ENCODE results near the gene CSF3R.
A peak's percentile ranks its signal among the peaks of the same experiment; 100 is the strongest.

The CSF3R gene

GRCh38 chr1:36486439-36487335 is 4.0 kb upstream of the CSF3R start:
- Histone ChIP-seq H2BK5ac (ENCODE audit: low read depth, low read length, poor library complexity, severe bottlenecking) (no peak overlapping the region), H3K4me2 (ENCODE audit: low read length, poor library complexity, severe bottlenecking) (no peak overlapping the region), H3K23ac (ENCODE audit: low read length in 2 of 2) (no peak overlapping the region), H3K9me3 (ENCODE audit: control insufficient read depth, low read length) (no peaks in the 10 kb centered on the region), H2BK15ac (ENCODE audit: low read depth, poor library complexity, severe bottlenecking) (no peak overlapping the region), H2AFZ (ENCODE audit: low read depth, low read length) (no peak overlapping the region), H3K4ac (ENCODE audit: low read depth in 1 of 2, low read length in 2 of 2) (no peak overlapping the region), H3K27ac (ENCODE audit: low read length, poor library complexity, severe bottlenecking) (no peak overlapping the region), H2BK120ac (ENCODE audit: low read depth, low read length) (no peak overlapping the region), H2BK12ac (ENCODE audit: low read length in 2 of 2) (no peak overlapping the region), H4K8ac (ENCODE audit: low read length) (no peak overlapping the region), H3K79me1 (replicated peaks; ENCODE audit: low read length, poor library complexity, severe bottlenecking) (no peaks in the 10 kb centered on the region), H3K4me3 (ENCODE audit: insufficient read depth in 1 of 2, low read depth in 1 of 2, low read length in 2 of 2) (no peak overlapping the region), H4K91ac (ENCODE audit: low read length) (no peak overlapping the region), H3K27me3 (ENCODE audit: control insufficient read depth in 1 of 2, insufficient read depth in 1 of 2, low read length in 2 of 2) (peaks cover 25 to 36% of the 10 kb centered on the region in 2 experiments), H3K4me1 (ENCODE audit: control insufficient read depth, insufficient read depth, low read depth, low read length) (peaks cover 2% of the 10 kb centered on the region), H2AK5ac (ENCODE audit: low read length, severe bottlenecking) (no peak overlapping the region), H3K18ac (ENCODE audit: low read depth in 1 of 2, low read length in 2 of 2) (no peak overlapping the region), H3K36me3 (ENCODE audit: control insufficient read depth in 1 of 2, insufficient read depth in 2 of 2, low read depth in 1 of 2, low read length in 2 of 2) (no peaks in the 10 kb centered on the region), H3K14ac (ENCODE audit: low read length in 2 of 2) (no peak overlapping the region), H3K9ac (ENCODE audit: low read length) (no peak overlapping the region)
- peak; percentile 50 for DNase-seq
- 84% methylated on average over 16 of the region's 17 CpGs for WGBS

DNA sequence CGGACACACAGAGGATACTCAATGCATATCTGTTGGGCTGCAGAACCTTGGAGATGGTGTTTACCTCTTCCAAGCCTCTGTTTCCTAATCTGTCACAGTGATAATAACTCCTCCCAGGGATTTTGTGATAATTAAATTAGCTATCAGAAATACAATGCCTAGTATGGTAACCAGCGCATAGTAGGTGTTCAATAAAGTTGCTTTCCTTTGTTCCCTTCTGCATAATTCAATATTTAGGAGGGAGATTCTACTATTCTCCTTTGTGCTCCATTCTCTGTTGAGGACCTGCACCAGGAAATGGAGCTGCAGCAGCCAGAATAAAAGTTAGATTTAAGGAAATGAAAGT is 3.4 kb upstream of the CSF3R start:
- Histone ChIP-seq H3K27me3 (ENCODE audit: control insufficient read depth in 1 of 2, insufficient read depth in 1 of 2, low read length in 2 of 2) (peaks cover 29 to 42% of the 10 kb centered on the region in 2 experiments), H4K91ac (ENCODE audit: low read length) (no peak overlapping the region), H2BK5ac (ENCODE audit: low read depth, low read length, poor library complexity, severe bottlenecking) (no peak overlapping the region), H2BK15ac (ENCODE audit: low read depth, poor library complexity, severe bottlenecking) (no peak overlapping the region), H2BK120ac (ENCODE audit: low read depth, low read length) (no peak overlapping the region), H2BK12ac (ENCODE audit: low read length in 2 of 2) (no peak overlapping the region), H3K9ac (ENCODE audit: low read length) (no peak overlapping the region), H3K4me2 (ENCODE audit: low read length, poor library complexity, severe bottlenecking) (no peak overlapping the region), H3K18ac (ENCODE audit: low read depth in 1 of 2, low read length in 2 of 2) (no peak overlapping the region), H2AK5ac (ENCODE audit: low read length, severe bottlenecking) (no peak overlapping the region), H3K14ac (ENCODE audit: low read length in 2 of 2) (no peak overlapping the region), H4K8ac (ENCODE audit: low read length) (no peak overlapping the region), H3K27ac (ENCODE audit: low read length, poor library complexity, severe bottlenecking) (no peak overlapping the region), H3K4me1 (ENCODE audit: control insufficient read depth, insufficient read depth, low read depth, low read length) (peaks cover 2% of the 10 kb centered on the region), H3K23ac (ENCODE audit: low read length in 2 of 2) (no peak overlapping the region), H3K9me3 (ENCODE audit: control insufficient read depth, low read length) (no peaks in the 10 kb centered on the region), H3K4me3 (ENCODE audit: insufficient read depth in 1 of 2, low read depth in 1 of 2, low read length in 2 of 2) (no peak overlapping the region), H3K4ac (ENCODE audit: low read depth in 1 of 2, low read length in 2 of 2) (no peak overlapping the region), H3K79me1 (replicated peaks; ENCODE audit: low read length, poor library complexity, severe bottlenecking) (no peaks in the 10 kb centered on the region), H3K36me3 (ENCODE audit: control insufficient read depth in 1 of 2, insufficient read depth in 2 of 2, low read depth in 1 of 2, low read length in 2 of 2) (no peaks in the 10 kb centered on the region), H2AFZ (ENCODE audit: low read depth, low read length) (no peak overlapping the region)
- DNase-seq = no peak
- WGBS = 100% methylated on average over 1 of the region's 2 CpGs

GRCh38 chr1:36484099-36484498 is 1.4 kb upstream of the CSF3R start:
- Histone ChIP-seq H3K18ac (ENCODE audit: low read depth in 1 of 2, low read length in 2 of 2) (no peak overlapping the region), H4K91ac (ENCODE audit: low read length) (no peak overlapping the region), H3K23ac (ENCODE audit: low read length in 2 of 2) (no peak overlapping the region), H3K9ac (ENCODE audit: low read length) (no peak overlapping the region), H3K79me1 (replicated peaks; ENCODE audit: low read length, poor library complexity, severe bottlenecking) (no peaks in the 10 kb centered on the region), H3K4me1 (ENCODE audit: control insufficient read depth, insufficient read depth, low read depth, low read length) (peaks cover 2% of the 10 kb centered on the region), H2AK5ac (ENCODE audit: low read length, severe bottlenecking) (no peak overlapping the region), H3K14ac (ENCODE audit: low read length in 2 of 2) (no peak overlapping the region), H4K8ac (ENCODE audit: low read length) (no peak overlapping the region), H2BK12ac (ENCODE audit: low read length in 2 of 2) (no peak overlapping the region), H2AFZ (ENCODE audit: low read depth, low read length) (no peak overlapping the region), H3K4me3 (ENCODE audit: insufficient read depth in 1 of 2, low read depth in 1 of 2, low read length in 2 of 2) (no peak overlapping the region), H2BK120ac (ENCODE audit: low read depth, low read length) (no peak overlapping the region), H3K4ac (ENCODE audit: low read depth in 1 of 2, low read length in 2 of 2) (no peak overlapping the region), H3K4me2 (ENCODE audit: low read length, poor library complexity, severe bottlenecking) (no peak overlapping the region), H2BK5ac (ENCODE audit: low read depth, low read length, poor library complexity, severe bottlenecking) (no peak overlapping the region), H3K27ac (ENCODE audit: low read length, poor library complexity, severe bottlenecking) (no peak overlapping the region), H3K27me3 (ENCODE audit: control insufficient read depth in 1 of 2, insufficient read depth in 1 of 2, low read length in 2 of 2) (peaks cover 40 to 49% of the 10 kb centered on the region in 2 experiments), H2BK15ac (ENCODE audit: low read depth, poor library complexity, severe bottlenecking) (no peak overlapping the region), H3K36me3 (ENCODE audit: control insufficient read depth in 1 of 2, insufficient read depth in 2 of 2, low read depth in 1 of 2, low read length in 2 of 2) (no peaks in the 10 kb centered on the region), H3K9me3 (ENCODE audit: control insufficient read depth, low read length) (no peaks in the 10 kb centered on the region)
- DNase-seq = no peak
- WGBS = 82% methylated on average over 2 of the region's 2 CpGs

GRCh38 chr1:36481771-36482723 is 666 bp downstream of the CSF3R start:
- peak overlapping the region; percentile 32 for H3K9ac ChIP-seq (ENCODE audit: low read length)
- no peak overlapping the region for H3K23ac ChIP-seq (ENCODE audit: low read length in 2 of 2)
- H3K27me3 ChIP-seq (ENCODE audit: control insufficient read depth in 1 of 2, insufficient read depth in 1 of 2, low read length in 2 of 2) = peaks cover 44 to 45% of the 10 kb centered on the region in 2 experiments
- H3K4ac ChIP-seq (ENCODE audit: low read depth in 1 of 2, low read length in 2 of 2) = no peak overlapping the region
- H3K4me1 ChIP-seq (ENCODE audit: control insufficient read depth, insufficient read depth, low read depth, low read length) = peaks cover 2% of the 10 kb centered on the region
- H3K14ac ChIP-seq (ENCODE audit: low read length in 2 of 2) = peak overlapping the region in 1 of 2 experiments; percentile 31
- H2BK5ac ChIP-seq (ENCODE audit: low read depth, low read length, poor library complexity, severe bottlenecking) = no peak overlapping the region
- H2BK120ac ChIP-seq (ENCODE audit: low read depth, low read length) = no peak overlapping the region
- no peaks in the 10 kb centered on the region for H3K79me1 ChIP-seq (replicated peaks; ENCODE audit: low read length, poor library complexity, severe bottlenecking)
- WGBS = 31% methylated on average over 23 of the region's 26 CpGs
- peak overlapping the region; percentile 81 for H4K8ac ChIP-seq (ENCODE audit: low read length)
- no peak for DNase-seq
- no peak overlapping the region for H3K27ac ChIP-seq (ENCODE audit: low read length, poor library complexity, severe bottlenecking)
- peak overlapping the region; percentile 20 for H2BK15ac ChIP-seq (ENCODE audit: low read depth, poor library complexity, severe bottlenecking)
- no peaks in the 10 kb centered on the region for H3K9me3 ChIP-seq (ENCODE audit: control insufficient read depth, low read length)
- peak overlapping the region; percentile 19 for H3K4me2 ChIP-seq (ENCODE audit: low read length, poor library complexity, severe bottlenecking)
- no peak overlapping the region for H3K4me3 ChIP-seq (ENCODE audit: insufficient read depth in 1 of 2, low read depth in 1 of 2, low read length in 2 of 2)
- no peak overlapping the region for H3K18ac ChIP-seq (ENCODE audit: low read depth in 1 of 2, low read length in 2 of 2)
- no peak overlapping the region for H2AK5ac ChIP-seq (ENCODE audit: low read length, severe bottlenecking)
- H2BK12ac ChIP-seq (ENCODE audit: low read length in 2 of 2) = no peak overlapping the region
- H4K91ac ChIP-seq (ENCODE audit: low read length) = peak overlapping the region; percentile 86
- H3K36me3 ChIP-seq (ENCODE audit: control insufficient read depth in 1 of 2, insufficient read depth in 2 of 2, low read depth in 1 of 2, low read length in 2 of 2) = no peaks in the 10 kb centered on the region
- H2AFZ ChIP-seq (ENCODE audit: low read depth, low read length) = peak overlapping the region; percentile 7

All from mesenchymal stem cell (in vitro differentiated cells and primary cell).